ENCODE data around the gene CHMP4B.
"Not testable (repeated sequence)": the region's sequence is repeated elsewhere in the genome, so short reads cannot be mapped to it uniquely, and the experiment has no call there.

CHMP4B gene

GRCh38 chr20:33790566-33790965, 20.6 kb upstream of the CHMP4B start:
- DNase-seq: no peak

GRCh38 chr20:33791021-33791420, 20.1 kb upstream of the CHMP4B start:
- no peak for DNase-seq

DNA sequence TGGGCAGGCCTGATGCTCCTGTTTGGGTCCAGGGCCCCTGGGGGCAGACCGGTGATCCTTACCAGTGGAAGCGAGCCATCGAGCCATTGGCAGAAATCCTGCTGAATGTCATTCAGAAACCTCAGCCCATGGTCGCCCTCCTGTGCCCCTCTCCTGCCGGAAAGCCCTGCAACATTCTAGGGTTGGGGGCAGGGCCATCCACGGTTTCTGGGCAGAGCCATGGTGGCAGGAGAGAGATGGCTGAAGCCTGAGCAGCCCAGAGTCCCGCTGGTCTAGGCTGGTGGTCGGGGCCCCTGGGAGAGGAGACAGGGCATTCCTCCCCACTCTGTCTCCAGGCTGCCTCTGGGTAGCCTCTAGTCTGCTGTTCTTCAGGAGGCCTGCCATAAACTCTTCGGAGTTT, 19.6 kb upstream of the CHMP4B start:
- no peak for DNase-seq

DNA sequence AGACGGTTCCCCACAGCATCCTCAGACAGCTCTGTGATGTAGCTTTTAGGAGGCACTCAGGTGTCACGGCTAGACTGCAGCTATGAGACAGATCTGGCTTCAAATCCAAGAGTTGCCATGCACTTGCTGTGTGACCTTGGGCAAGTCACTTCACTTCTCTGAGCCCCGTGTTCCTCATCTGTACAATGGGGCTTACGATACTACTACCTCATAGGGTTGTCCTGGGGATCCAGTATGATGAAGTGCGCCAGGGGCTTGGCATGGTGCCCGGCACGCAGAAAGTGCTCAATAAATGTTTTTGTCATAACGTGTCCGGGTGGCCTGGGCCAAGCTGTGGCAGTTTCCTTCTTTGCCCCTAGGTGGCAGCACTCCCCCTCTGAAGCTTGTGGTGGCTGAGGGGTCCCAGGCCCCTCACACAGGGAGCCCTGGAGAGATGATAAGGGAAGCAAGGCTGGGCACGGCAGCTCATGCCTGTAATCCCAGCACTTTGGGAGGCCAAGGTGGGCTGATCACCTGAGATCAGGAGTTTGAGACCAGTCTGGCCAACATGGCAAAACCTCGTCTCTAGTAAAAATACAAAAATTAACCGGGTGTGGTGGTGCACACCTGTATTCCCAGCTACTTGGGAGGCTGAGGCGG, 19.1 kb upstream of the CHMP4B start:
- peak; percentile 64 for DNase-seq

DNA sequence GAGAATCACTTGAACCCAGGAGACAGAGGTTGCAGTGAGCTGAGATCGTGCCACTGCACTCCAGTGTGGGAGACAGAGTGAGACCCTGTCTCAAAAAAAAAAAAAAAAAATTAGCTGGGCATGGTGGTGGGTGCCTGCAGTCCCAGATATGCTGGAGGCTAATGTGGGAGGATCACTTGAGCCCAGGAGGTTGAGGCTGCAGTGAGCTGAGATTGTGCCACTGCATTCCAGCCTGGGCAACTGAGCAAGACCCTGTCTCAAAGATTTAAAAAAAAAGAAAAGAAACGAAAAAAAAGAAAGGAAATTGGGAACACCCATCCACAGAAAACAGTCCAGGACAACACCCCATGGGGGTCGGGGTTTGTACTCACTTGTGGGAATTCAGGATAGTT, 18.6 kb upstream of the CHMP4B start:
- not testable (repeated sequence) for DNase-seq

- no peak for DNase-seq
Measured at GRCh38 chr20:33793011-33793931, 17.9 kb upstream of the CHMP4B start.

- DNase-seq: no peak
Measured at GRCh38 chr20:33796263-33796906, 14.8 kb upstream of the CHMP4B start.

DNA sequence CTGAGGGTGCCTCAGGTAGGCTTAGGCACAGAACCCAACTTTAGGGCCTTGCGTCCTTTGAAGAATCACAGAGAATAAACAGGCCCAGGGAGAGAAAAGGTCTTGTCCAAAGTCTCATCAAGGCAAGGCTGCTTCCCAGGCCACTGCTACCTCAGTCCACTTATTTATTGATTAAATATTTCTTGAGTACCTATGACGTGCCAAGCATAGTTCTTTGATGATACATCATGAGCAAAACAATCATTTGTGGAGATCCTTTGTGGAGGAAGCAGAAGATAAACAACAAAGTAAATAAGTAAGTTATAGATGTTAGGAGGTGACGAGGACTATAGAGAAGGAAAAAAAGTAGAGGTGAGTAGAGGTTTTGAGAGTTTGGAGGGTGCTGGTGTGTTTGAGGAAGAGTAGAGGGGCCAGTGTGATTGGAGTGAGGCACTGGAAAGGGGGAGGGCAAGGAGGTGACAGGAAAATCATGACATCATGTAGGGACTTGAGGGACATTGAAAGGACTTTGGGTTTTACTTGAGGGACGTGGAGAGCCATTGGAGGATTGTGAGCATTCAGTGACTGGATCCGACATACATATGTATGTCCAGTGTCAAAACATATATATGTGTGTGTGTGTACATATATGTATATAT, 14.1 kb upstream of the CHMP4B start:
- no peak for DNase-seq

GRCh38 chr20:33798444-33798843, 12.7 kb upstream of the CHMP4B start:
- DNase-seq: no peak

DNA sequence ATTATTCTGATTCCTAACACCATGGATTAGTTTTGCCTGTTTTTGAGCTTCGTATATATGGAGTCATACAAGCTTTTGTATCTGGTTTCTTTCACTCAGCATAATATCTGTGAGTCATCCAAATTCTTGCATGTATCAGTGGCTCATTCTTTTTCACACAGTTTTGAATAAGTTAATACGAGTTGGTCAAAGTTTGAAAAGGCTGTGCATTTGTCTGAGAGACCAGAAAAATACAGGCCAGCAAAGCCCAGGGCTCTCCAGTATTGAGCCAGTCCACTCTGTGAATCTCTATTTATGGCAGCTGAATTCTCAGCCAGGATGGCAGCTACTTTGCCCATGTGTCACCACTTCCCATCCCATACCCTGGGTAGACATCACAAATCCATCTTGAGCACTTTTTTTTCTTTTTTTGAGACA, 7.2 kb upstream of the CHMP4B start:
- no peak for DNase-seq

DNA sequence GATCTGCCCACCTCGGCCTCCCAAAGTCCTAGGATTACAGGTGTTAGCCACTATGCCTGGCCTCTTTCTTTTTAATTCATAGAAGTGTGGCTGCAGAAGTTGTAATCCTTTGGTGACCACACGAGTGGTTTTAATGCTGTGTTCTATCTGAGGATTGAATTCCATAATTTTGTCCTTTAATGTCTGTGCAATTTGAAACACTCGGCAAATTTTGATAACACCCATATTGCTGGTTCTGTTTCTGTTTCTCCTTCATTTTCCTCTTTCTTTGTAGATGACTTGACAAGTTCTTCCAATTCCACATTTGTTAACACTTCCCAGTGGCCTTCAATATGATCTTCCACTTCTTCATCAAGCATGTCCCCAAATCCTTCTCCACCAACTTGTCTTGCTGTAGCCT, 2.8 kb upstream of the CHMP4B start:
- DNase-seq: no peak

- DNase-seq: no peak
Measured at GRCh38 chr20:33810259-33810658, 889 bp upstream of the CHMP4B start.

- DNase-seq: peak; percentile 21
Measured at GRCh38 chr20:33811776-33812151, 616 bp downstream of the CHMP4B start.

DNA sequence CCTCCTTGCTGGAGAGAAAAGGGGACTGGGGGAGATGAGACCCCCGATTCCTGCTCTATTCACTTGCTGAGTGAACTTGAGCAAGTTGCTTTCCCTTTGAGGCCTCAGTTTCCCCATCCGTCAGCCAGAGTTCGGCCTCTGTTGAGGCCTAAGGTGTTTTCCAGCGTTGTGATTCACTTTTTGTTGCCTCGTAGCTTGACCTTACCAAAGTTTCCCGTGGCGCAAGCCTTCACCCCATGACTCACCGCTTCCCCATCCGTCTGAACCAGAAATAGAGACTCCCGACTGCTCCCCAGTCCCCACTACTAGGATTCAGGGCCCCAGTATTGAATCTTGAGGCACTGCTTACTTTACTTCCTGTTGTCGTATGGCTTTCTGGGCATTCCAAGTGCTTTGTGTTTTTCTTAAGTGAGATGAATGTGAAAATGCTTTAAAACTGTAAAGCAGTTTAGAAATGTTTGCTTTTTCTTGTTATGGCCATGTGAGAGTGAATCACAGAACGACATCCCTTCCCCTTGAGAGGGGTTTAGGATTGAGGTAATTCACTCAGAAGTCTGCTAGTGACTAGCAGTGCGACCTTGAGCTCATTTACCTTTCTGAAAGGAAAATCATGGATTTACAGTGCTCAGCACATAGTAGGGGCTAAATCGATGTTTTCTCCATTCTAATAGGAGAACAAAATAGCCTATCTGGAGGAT, 1.2 kb downstream of the CHMP4B start:
- DNase-seq: peak; percentile 37

DNA sequence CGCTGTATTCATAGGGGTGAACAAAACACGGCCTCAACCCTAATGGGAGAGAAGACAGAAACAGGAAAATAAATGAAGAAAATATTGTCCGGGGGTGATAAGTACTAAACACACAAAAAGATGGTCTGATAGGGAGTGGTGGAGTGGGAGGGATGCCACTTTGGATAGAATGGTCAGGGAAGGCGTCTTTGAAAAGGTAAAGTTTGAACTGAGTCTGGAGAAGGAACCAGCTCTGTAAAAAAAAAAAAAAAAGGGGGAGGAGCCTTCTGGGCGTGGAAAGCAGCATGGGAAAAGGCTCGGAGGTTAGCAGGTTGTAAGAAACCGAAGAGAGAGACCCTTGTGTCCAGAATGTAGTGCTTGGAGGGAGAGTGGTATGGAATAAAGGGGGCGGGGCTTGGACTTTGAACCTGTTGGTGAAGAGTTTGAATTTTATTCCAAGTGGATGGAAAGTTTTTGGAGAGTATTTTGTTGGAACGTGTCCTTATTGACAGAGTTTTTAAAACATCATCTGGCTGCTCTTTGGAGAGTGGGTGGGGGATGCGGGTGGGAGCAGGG, 1.8 kb downstream of the CHMP4B start:
- no peak for DNase-seq

- peak; percentile 29 for DNase-seq
Measured at GRCh38 chr20:33814238-33814712, 3.1 kb downstream of the CHMP4B start.

- DNase-seq: no peak
Measured at GRCh38 chr20:33815671-33816070, 4.5 kb downstream of the CHMP4B start.

DNA sequence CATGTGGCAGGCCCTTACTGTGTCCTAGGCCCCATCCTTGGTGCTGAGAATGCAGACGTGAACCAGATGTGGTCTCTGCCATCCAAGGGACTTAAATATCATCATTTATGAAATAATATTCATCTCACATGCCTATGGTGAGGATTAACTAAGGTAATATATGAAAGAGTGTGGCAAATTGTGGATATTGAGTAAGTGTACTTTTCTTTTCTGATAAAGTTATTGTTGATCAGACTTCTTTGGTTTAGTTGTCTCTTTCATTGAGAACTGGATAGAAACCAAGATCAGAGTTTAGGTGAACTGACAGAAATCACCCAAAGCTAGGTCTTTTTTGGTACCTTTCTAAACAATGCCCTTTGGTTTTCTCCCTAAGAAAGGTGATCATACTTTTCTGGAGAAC, 5.0 kb downstream of the CHMP4B start:
- DNase-seq: no peak

GRCh38 chr20:33817411-33817810, 6.3 kb downstream of the CHMP4B start:
- no peak for DNase-seq

- DNase-seq: no peak
Measured at GRCh38 chr20:33819456-33819855, 8.3 kb downstream of the CHMP4B start.

GRCh38 chr20:33820362-33820761, 9.2 kb downstream of the CHMP4B start:
- no peak for DNase-seq

- DNase-seq: no peak
Measured at GRCh38 chr20:33821270-33821836, 10.2 kb downstream of the CHMP4B start.
